Measurements from ENCODE around the gene FRMD7.

The FRMD7 gene

GRCh38 chrX:132034648-132035047, 93.2 kb downstream of the FRMD7 start:
- no peak for DNase-seq (ENCODE audit: low read depth)

GRCh38 chrX:132033166-132033565, 94.7 kb downstream of the FRMD7 start:
- no peak for DNase-seq (ENCODE audit: low read depth)

GRCh38 chrX:132031867-132032266, 96.0 kb downstream of the FRMD7 start:
- DNase-seq (ENCODE audit: low read depth) = no peak

GRCh38 chrX:132030264-132030663, 97.6 kb downstream of the FRMD7 start:
- DNase-seq (ENCODE audit: low read depth) = no peak
